Keratinocyte (primary cell): ENCODE data around the gene ZNF467. TPM values are rescaled to one million over a fixed set of nuclear protein-coding genes. Genes with fewer than 3 reads are reported as not detected.

Experiments
- DNase-seq: peaks from one replicate; pipeline ENCODE4 v3.0.0-alpha.2; 2011; ENCODE audit warnings: low read depth, missing footprints, low spot score
- FAIRE-seq: peaks from 2 replicates; lab custom pipeline; 2011; peaks lifted over from hg19 to GRCh38; lab: Jason Lieb, UNC
- H2AFZ ChIP-seq: 2 replicates; pipeline ENCODE4 v1.6.0; 2012; ENCODE audit warnings: low read length, control low read depth, inconsistent platforms; ENCODE audit not compliant: control insufficient read depth
- H3K27ac ChIP-seq: 2 replicates; pipeline ENCODE4 v1.5.1; 2011; ENCODE audit warnings: low read length; ENCODE audit not compliant: control insufficient read depth, insufficient read depth
- H3K27me3 ChIP-seq: 3 replicates; pipeline ENCODE4 v1.6.0; 2011; ENCODE audit warnings: low read length; ENCODE audit not compliant: control insufficient read depth, insufficient read depth; ENCODE audit errors: extremely low read depth
- H3K36me3 ChIP-seq, 2 experiments: 2 replicates in 1 of 2; 3 replicates in 1 of 2; pipeline ENCODE4 v1.5.1; 2011; ENCODE audit warnings: low read length in 2 of 2, mild to moderate bottlenecking in 1 of 2; ENCODE audit not compliant: control insufficient read depth in 2 of 2, insufficient read depth in 2 of 2; ENCODE audit errors: extremely low read depth in 1 of 2
- H3K4me1 ChIP-seq: 3 replicates; pipeline ENCODE4 v1.5.1; 2011; ENCODE audit warnings: low read length; ENCODE audit not compliant: control insufficient read depth, insufficient read depth; ENCODE audit errors: extremely low read depth
- H3K4me2 ChIP-seq: 3 replicates; pipeline ENCODE4 v1.6.0; 2011; ENCODE audit warnings: low read depth, low read length; ENCODE audit not compliant: control insufficient read depth, insufficient read depth; ENCODE audit errors: extremely low read depth
- H3K4me3 ChIP-seq, 3 experiments: fragments of 200-600 bp in 1 of 3; sonication (generic) in 1 of 3; 2 replicates in 2 of 3; 3 replicates in 1 of 3; pipeline ENCODE4 v1.5.1; 2011 to 2016; ENCODE audit warnings: low read length in 3 of 3, mild to moderate bottlenecking in 3 of 3, control low read depth in 2 of 3, inconsistent platforms in 1 of 3, low read depth in 1 of 3, mixed read lengths in 1 of 3, mixed run types in 1 of 3, moderate library complexity in 1 of 3; ENCODE audit not compliant: control insufficient read depth in 2 of 3, insufficient read depth in 2 of 3; ENCODE audit errors: extremely low read depth in 1 of 3
- H3K79me2 ChIP-seq: 2 replicates; pipeline ENCODE4 v1.6.0; 2012; ENCODE audit warnings: low read length; ENCODE audit not compliant: control insufficient read depth, insufficient read depth
- H3K9ac ChIP-seq: 3 replicates; pipeline ENCODE4 v1.6.0; 2011; ENCODE audit warnings: low read length; ENCODE audit not compliant: control insufficient read depth, insufficient read depth; ENCODE audit errors: extremely low read depth
- H3K9me1 ChIP-seq: 3 replicates; pipeline ENCODE4 v1.6.0; 2011; ENCODE audit warnings: low read length; ENCODE audit not compliant: control insufficient read depth, insufficient read depth; ENCODE audit errors: extremely low read depth
- H3K9me3 ChIP-seq: 2 replicates; pipeline ENCODE4 v1.5.1; 2012; ENCODE audit warnings: low read depth, low read length; ENCODE audit not compliant: control insufficient read depth
- H4K20me1 ChIP-seq: 3 replicates; pipeline ENCODE4 v1.6.0; 2011; ENCODE audit warnings: low read length; ENCODE audit not compliant: control insufficient read depth, insufficient read depth; ENCODE audit errors: extremely low read depth
- CTCF ChIP-seq, 3 experiments: IDR thresholded peaks in 1 of 3; conservative IDR thresholded peaks in 1 of 3; optimal IDR thresholded peaks in 1 of 3; 2 replicates in 2 of 3; 3 replicates in 1 of 3; pipeline versions ENCODE3 to v1.5.1; 2011; ENCODE audit warnings: low read length in 3 of 3, mild to moderate bottlenecking in 3 of 3, moderate library complexity in 2 of 3, control low read depth in 1 of 3, inconsistent platforms in 1 of 3; ENCODE audit not compliant: insufficient read depth in 2 of 3; ENCODE audit errors: extremely low read depth in 1 of 3
- EZH2 ChIP-seq: IDR thresholded peaks from one replicate; pipeline ENCODE4 v1.6.1; 2012; ENCODE audit warnings: inconsistent platforms, mild to moderate bottlenecking, low read length, moderate library complexity
- dilution Hi-C: fragments of 300-500 bp; cut with MboI; formaldehyde crosslinking; loops from one replicate; pipeline ENCODE4 v1.7.0; 2020; ENCODE audit warnings: low sequenced_read_pairs; ENCODE audit not compliant: extremely low pct_ligation_motif_present
- polyA plus RNA-seq, 5 experiments: library from polyadenylated mRNA; depleted of rRNA in 3 of 5; stranded (reverse) in 3 of 5; stranded (forward) in 1 of 5; unstranded in 1 of 5; fragments of >200 nt; gene quantifications; 1 replicate in 1 of 5; 2 replicates in 3 of 5; 3 replicates in 1 of 5; pipeline versions ENCODE4 v1.2.1 to v1.2.3, GENCODE V29; 2011 to 2012; ENCODE audit warnings: missing spikeins in 2 of 5, low read depth in 1 of 5, low replicate concordance in 1 of 5

Gene ZNF467
- polyA plus RNA-seq, 1 donor (not counting 4 experiments of a cell fraction or from before 2014, with no cell fraction given) = 0.31 TPM

GRCh38 chr7:149792220-149792595, 18.8 kb upstream of the ZNF467 start:
- Histone ChIP-seq H3K27ac (no peak overlapping the region), H3K9me3 (no peaks in the 10 kb centered on the region), H2AFZ (no peak overlapping the region), H4K20me1 (no peaks in the 10 kb centered on the region), H3K9ac (no peak overlapping the region), H3K9me1 (no peaks in the 10 kb centered on the region), H3K4me2 (no peak overlapping the region), H3K4me3 (no peak overlapping the region), H3K4me1 (peaks cover 2% of the 10 kb centered on the region), H3K79me2 (no peaks in the 10 kb centered on the region), H3K36me3 (no peaks in the 10 kb centered on the region), H3K27me3 (peaks cover 49% of the 10 kb centered on the region)
- DNase-seq = no peak
- no peak for FAIRE-seq
- TF ChIP-seq CTCF (optimal IDR thresholded peaks at IDR 0.05 in 1 of 3, IDR thresholded peaks at IDR 0.05 in 1 of 3, conservative IDR thresholded peaks at IDR 0.05 in 1 of 3; ENCODE audit: extremely low read depth in 1 of 3, insufficient read depth in 2 of 3, low read length in 3 of 3) = no peak
- TF ChIP-seq EZH2 = no peak
- dilution Hi-C loops = no loop called here

- Histone ChIP-seq H3K4me3 (no peak overlapping the region), H3K79me2 (no peaks in the 10 kb centered on the region), H3K27me3 (peaks cover 49% of the 10 kb centered on the region), H3K27ac (no peak overlapping the region), H3K4me2 (no peak overlapping the region), H4K20me1 (no peaks in the 10 kb centered on the region), H3K36me3 (no peaks in the 10 kb centered on the region), H3K9me3 (no peaks in the 10 kb centered on the region), H3K4me1 (peaks cover 2% of the 10 kb centered on the region), H3K9me1 (no peaks in the 10 kb centered on the region), H2AFZ (no peak overlapping the region), H3K9ac (no peak overlapping the region)
- dilution Hi-C loops = no loop called here
- FAIRE-seq = no peak
- DNase-seq = no peak
- TF ChIP-seq EZH2 (no peak), CTCF (optimal IDR thresholded peaks at IDR 0.05 in 1 of 3, IDR thresholded peaks at IDR 0.05 in 1 of 3, conservative IDR thresholded peaks at IDR 0.05 in 1 of 3; ENCODE audit: extremely low read depth in 1 of 3, insufficient read depth in 2 of 3, low read length in 3 of 3) (no peak)
Measured at GRCh38 chr7:149791411-149792219, 18.2 kb upstream of the ZNF467 start.
